GM21619 (cell line): ENCODE data around the gene NHSL1.

Source experiments
- ATAC-seq: cut with Tn5 transposase; IDR thresholded peaks from one replicate; pipeline ENCODE4 v1.9.1; 2021; ENCODE audit not compliant: unreplicated experiment

NHSL1 gene

DNA sequence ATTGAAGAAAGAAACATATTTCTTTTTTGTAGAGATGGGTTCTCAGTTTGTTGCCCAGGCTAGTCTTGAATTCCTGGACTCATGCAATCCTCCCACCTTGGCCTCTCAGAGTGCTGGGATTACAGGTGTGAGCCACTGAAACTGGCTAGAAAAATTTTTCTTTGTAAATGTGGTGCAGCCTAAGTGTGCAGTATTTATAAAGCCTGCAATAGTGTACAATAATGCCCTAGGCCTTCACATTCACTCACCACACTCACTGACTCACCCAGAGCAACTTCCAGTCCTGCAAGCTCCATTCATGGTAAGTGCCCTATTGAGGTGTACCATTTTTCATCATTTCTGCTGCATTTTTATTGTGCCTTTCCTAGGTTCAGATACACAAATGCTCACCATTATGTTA is 31.4 kb downstream of the NHSL1 start:
- ATAC-seq = no peak

DNA sequence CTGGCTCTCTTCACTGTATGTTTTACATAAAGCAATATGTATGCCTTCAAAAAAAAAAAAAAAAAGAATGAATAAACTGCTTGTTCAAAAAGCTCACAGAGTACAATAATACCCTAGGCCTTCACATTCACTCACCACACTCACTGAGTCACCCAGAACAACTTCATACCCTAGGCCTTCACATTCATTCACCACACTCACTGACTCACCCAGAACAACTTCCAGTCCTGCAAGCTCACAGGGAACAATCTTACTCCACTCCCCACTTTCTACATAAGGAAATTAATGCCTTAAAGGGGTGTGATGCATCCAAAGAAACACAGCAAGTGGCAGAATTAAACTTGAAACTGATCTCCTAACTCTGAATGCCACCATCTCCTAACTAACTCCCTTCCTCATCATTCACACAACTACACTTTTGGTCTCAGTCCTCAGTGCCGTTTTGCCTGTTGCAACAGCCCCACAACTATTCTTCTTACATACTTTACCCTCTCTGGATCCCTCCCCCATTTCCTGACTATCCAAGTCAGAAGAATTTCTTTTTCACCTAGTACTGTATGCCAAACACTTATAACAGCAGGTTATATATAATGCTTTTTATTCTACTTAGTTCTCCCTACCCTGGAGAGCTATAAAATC is 34.2 kb downstream of the NHSL1 start:
- ATAC-seq = no peak

GRCh38 chr6:138464085-138464484 is 35.2 kb downstream of the NHSL1 start:
- ATAC-seq = no peak

- no peak for ATAC-seq
Measured at GRCh38 chr6:138461647-138462046, 37.6 kb downstream of the NHSL1 start.

DNA sequence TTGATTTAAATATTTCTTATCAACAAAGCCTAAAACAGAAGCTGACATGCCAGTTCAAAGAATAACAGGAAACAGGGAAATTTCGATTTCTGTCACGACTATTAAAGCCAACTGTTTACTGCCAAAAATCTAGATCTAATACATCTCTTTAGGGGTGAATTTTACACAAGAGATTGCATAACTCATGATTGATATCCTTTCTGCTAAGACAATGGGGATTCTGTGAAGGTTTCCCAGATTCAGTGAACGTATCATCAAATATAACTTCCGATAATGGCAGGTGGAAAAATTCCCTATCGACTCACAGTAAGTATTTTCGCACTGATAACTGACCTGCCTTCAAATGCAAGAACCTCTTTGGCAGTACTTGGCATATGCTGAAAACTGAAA is 42.9 kb downstream of the NHSL1 start:
- peak; percentile 2 for ATAC-seq

- peak; percentile 98 for ATAC-seq
Measured at GRCh38 chr6:138455746-138456400, 43.4 kb downstream of the NHSL1 start.

GRCh38 chr6:138454981-138455706 is 44.1 kb downstream of the NHSL1 start:
- ATAC-seq = no peak

DNA sequence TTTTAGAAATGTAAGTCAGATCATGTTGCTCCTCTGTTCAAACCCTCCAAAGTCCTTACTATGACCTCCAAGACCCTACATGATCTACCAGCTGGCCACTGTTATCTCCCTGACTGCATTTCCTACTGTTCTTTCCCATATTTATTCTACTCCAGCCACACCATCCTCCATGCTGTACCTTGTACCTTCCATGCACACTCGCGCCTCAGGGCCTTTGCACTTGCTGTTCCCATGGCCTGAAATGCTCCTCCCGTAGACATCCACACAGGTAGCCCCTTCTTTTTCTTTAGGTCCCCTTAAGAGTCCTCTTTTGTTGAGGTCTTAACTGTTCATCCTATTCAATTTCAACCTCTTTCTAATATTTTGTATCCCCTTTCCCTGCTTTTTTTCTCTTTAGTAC is 48.3 kb downstream of the NHSL1 start:
- ATAC-seq = no peak

DNA sequence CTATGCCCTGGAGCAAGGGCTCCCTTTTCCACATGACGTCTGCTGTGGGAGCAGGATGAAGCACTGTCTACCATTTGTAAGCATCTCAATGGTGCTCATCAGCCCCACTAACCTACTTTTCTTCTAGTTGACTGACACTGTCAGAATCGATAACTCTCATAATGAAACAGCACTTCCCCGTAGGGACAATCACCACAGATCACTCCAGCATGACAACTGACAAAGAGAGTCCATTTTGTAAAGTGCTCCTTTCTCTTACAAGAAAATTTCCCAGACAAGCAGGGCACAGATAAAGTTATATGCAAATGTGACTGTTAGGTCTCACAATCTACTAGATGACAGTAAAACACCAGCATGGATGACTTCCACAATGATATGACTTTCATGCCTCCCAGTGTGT is 48.8 kb downstream of the NHSL1 start:
- peak; percentile 64 for ATAC-seq

DNA sequence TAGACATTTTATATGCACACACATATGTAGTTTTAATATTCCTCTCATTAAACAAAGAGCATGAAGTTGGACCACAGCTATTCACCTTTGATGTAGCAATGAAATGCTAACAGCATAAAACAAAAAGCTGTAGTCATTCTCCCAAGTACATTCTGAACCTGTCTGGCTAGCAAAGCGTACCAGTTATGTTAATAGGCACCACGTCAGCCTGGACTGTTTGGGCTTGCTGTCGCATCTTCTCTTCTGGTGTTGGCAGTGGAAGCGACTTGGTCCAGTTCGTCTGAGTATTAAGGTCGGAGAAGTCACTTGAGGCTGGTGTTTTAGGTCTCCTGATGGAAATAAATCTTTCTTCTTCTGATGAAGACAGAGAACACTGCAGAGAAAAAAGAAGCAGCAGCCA is 52.5 kb downstream of the NHSL1 start:
- no peak for ATAC-seq

DNA sequence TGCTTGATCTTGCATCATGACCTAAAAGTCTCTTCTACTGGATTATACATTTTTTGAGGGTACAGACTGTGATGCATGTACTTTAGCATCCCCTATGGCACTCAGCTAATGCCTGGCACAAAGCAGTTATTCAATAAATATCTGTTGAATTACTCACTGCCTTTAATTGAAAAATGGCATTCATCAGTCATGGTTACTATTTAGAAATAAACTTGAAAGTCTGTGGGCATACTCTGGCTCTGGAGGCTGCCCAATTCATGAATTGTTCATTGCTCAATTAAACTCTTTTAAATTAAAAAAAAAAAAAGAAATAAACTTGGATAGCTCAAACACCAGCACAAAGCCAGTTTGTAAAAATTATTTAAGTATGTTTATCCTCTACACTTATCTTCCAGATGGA is 55.3 kb downstream of the NHSL1 start:
- no peak for ATAC-seq

- no peak for ATAC-seq
Measured at GRCh38 chr6:138442663-138443062, 56.6 kb downstream of the NHSL1 start.

DNA sequence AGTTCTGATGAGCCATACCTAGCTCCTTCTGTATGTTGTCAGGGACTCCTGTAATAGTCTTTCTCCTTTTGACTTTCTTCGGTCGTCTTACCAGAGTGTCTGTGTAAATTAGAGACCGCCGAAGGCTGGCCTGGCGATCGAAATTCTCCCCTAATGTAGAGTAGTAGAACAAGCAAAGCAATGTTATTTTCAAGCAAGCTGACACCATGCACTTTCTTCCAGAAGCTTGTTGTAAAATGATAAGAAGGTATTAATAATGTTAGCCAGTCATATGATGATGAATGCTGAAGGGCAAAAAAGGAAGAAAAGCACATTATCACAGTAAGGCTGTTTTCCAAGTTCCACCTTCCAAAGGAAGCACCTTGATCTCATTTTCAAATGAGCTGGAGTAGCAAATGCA is 57.3 kb downstream of the NHSL1 start:
- ATAC-seq = no peak

- ATAC-seq = no peak
Measured at GRCh38 chr6:138440758-138441357, 58.4 kb downstream of the NHSL1 start.

DNA sequence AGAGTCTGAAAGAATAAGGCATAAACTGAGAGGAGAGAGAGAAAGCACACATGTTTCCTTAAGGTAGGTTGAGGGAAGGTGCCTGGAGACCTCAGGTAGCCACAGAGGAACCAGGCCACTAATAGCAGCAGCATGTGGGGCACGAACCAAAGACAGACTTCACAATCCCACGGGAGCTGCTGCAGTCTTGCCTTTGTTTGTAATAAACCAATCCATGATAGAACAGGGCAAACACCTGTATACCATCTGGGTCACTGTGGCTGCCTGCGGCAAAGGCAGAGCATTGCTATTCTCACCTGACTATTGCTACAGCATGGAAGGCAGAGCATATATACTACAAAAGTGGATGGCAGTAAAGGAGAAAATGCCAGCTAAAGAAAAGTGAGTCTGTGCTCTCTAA is 59.0 kb downstream of the NHSL1 start:
- no peak for ATAC-seq

GRCh38 chr6:138439546-138439945 is 59.7 kb downstream of the NHSL1 start:
- ATAC-seq = no peak

GRCh38 chr6:138434925-138435324 is 64.4 kb downstream of the NHSL1 start:
- no peak for ATAC-seq

- ATAC-seq = no peak
Measured at GRCh38 chr6:138434096-138434495, 65.2 kb downstream of the NHSL1 start.

GRCh38 chr6:138432063-138432356 is 67.3 kb downstream of the NHSL1 start:
- no peak for ATAC-seq

DNA sequence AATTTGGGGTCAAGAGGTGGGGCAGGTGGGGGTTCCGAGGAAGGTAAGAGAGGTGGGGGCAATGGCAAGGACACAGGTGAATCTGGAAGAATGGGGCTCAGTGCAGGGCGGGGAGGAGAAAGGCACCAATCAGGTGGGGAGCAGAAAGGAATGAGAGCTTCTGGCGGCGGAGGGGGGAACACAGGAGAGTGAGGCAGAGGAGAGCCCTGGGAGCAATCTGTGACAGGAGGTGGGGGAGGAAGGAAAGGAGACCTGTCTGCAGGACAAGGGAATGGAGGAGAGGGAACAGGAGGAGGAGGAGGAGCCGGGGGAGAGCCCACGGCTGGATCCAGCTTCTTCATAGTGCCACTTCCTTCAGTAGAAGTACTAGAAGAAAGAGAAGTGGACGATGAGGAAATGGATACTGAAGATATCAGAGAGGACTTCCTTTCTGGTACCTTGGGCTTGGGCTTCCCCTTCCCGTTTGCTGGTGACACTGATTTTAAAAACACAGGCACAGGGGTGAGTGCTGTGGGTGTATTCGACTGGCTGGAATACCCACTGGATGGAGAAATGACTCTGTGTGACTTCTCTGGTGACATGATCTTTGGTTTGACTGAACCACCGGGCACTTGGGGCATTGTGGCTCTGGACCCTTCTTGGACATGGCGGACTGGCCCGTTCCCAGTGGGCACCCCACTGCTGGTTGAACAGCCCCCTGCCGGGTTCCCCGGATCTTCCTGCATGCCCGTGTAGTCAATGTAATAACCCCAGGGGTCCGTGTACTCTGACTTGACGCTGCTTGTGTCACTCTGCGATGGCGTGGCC is 67.8 kb downstream of the NHSL1 start:
- no peak for ATAC-seq

DNA sequence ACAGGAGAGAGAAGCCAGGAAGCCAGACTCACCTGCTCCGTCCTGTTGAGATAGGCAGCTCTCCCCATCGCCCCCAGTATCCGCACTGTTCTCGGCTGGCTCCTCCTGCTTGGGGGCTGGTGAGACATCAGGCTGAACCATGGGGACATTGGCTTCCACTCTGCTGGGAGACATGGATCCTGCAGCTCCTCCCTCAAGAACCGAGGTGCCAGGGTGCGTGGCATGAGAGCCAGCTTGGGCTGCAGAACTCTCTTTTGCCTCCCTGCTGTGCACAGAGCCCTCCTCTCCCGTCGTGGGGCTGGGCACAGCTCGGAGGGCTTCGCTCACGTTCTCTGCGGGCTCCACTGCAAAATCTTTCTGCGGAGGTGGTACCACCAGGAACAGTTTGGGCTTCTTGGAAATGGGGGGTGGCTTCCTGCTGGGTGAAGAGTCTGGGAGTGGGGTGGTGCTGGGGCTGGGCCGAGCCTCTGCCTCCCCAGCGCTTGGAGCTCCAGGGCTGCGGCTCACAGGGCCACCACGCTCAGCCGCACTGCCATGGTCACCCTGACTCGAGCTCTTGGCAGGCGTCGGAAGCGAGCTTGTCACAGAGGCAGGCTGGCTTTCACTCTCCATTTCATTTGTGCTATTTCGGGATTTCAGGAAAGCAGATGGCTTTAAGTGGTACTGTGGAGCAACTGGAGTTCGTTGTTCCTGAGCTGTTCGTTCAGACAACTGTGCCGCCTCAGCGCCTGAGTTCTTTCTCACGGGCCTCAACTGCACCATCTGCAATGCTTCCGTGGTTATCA is 68.7 kb downstream of the NHSL1 start:
- no peak for ATAC-seq
